ENCODE measurements around the gene MT2A. TPM values are rescaled to one million over a fixed set of nuclear protein-coding genes. Genes with fewer than 3 reads are reported as not detected.
A peak's percentile ranks its signal among the peaks of the same experiment; 100 is the strongest.

MT2A gene
- total and polyA plus RNA-seq, 9 donors, result 9.9 to 31.5 (median 24.6) TPM

GRCh38 chr16:56593573-56594291 lies 14.7 kb upstream of the MT2A start:
- Histone ChIP-seq H3K9me3 (replicated peaks; ENCODE audit: control insufficient read depth, low read depth, low read length) (peaks cover 4% of the 10 kb centered on the region), H3K36me3 (ENCODE audit: control insufficient read depth, insufficient read depth, low read length) (no peaks in the 10 kb centered on the region), H3K4me1 (ENCODE audit: control insufficient read depth, insufficient read depth, low read length) (peaks cover 20% of the 10 kb centered on the region), H3K27me3 (ENCODE audit: control insufficient read depth, insufficient read depth, low read length) (peaks cover 25% of the 10 kb centered on the region), H3K4me3 (ENCODE audit: low read length) (no peak overlapping the region), H3K27ac (ENCODE audit: low read length) (no peak overlapping the region)
- WGBS (ENCODE audit: insufficient coverage), result 60% methylated on average over 2 of the region's 6 CpGs
- DNase-seq, result no peak

GRCh38 chr16:56594292-56594619 lies 14.1 kb upstream of the MT2A start:
- WGBS (ENCODE audit: insufficient coverage), result 100% methylated on average over 2 of the region's 5 CpGs
- Histone ChIP-seq H3K36me3 (ENCODE audit: control insufficient read depth, insufficient read depth, low read length) (no peaks in the 10 kb centered on the region), H3K4me3 (ENCODE audit: low read length) (no peak overlapping the region), H3K27me3 (ENCODE audit: control insufficient read depth, insufficient read depth, low read length) (peaks cover 21% of the 10 kb centered on the region), H3K4me1 (ENCODE audit: control insufficient read depth, insufficient read depth, low read length) (peaks cover 20% of the 10 kb centered on the region), H3K27ac (ENCODE audit: low read length) (no peak overlapping the region), H3K9me3 (replicated peaks; ENCODE audit: control insufficient read depth, low read depth, low read length) (peaks cover 4% of the 10 kb centered on the region)
- DNase-seq, result no peak

GRCh38 chr16:56600398-56600999 lies 7.9 kb upstream of the MT2A start:
- Histone ChIP-seq H3K4me1 (ENCODE audit: control insufficient read depth, insufficient read depth, low read length) (no peaks in the 10 kb centered on the region), H3K27me3 (ENCODE audit: control insufficient read depth, insufficient read depth, low read length) (peaks cover 15% of the 10 kb centered on the region), H3K36me3 (ENCODE audit: control insufficient read depth, insufficient read depth, low read length) (no peaks in the 10 kb centered on the region), H3K27ac (ENCODE audit: low read length) (no peak overlapping the region), H3K4me3 (ENCODE audit: low read length) (no peak overlapping the region), H3K9me3 (replicated peaks; ENCODE audit: control insufficient read depth, low read depth, low read length) (no peaks in the 10 kb centered on the region)
- WGBS (ENCODE audit: insufficient coverage), result 27% methylated on average over 5 of the region's 8 CpGs
- DNase-seq, result no peak

- Histone ChIP-seq H3K36me3 (ENCODE audit: control insufficient read depth, insufficient read depth, low read length) (no peaks in the 10 kb centered on the region), H3K4me1 (ENCODE audit: control insufficient read depth, insufficient read depth, low read length) (peaks cover 2% of the 10 kb centered on the region), H3K27ac (ENCODE audit: low read length) (no peak overlapping the region), H3K27me3 (ENCODE audit: control insufficient read depth, insufficient read depth, low read length) (peaks cover 13% of the 10 kb centered on the region), H3K4me3 (ENCODE audit: low read length) (no peak overlapping the region), H3K9me3 (replicated peaks; ENCODE audit: control insufficient read depth, low read depth, low read length) (no peaks in the 10 kb centered on the region)
- 43% methylated on average over 5 of the region's 9 CpGs for WGBS (ENCODE audit: insufficient coverage)
- DNase-seq, result no peak
Measured at GRCh38 chr16:56601325-56601724, 7.1 kb upstream of the MT2A start.

GRCh38 chr16:56603589-56603988 lies 4.8 kb upstream of the MT2A start:
- peaks cover 13% of the 10 kb centered on the region for H3K27me3 ChIP-seq (ENCODE audit: control insufficient read depth, insufficient read depth, low read length)
- peak; percentile 56 for DNase-seq
- H3K36me3 ChIP-seq (ENCODE audit: control insufficient read depth, insufficient read depth, low read length), result no peaks in the 10 kb centered on the region
- H3K4me1 ChIP-seq (ENCODE audit: control insufficient read depth, insufficient read depth, low read length), result peaks cover 21% of the 10 kb centered on the region
- 62% methylated on average over 3 of the region's 4 CpGs for WGBS (ENCODE audit: insufficient coverage)
- H3K9me3 ChIP-seq (replicated peaks; ENCODE audit: control insufficient read depth, low read depth, low read length), result no peaks in the 10 kb centered on the region
- H3K27ac ChIP-seq (ENCODE audit: low read length), result no peak overlapping the region
- H3K4me3 ChIP-seq (ENCODE audit: low read length), result no peak overlapping the region

- DNase-seq, result no peak
- H3K9me3 ChIP-seq (replicated peaks; ENCODE audit: control insufficient read depth, low read depth, low read length), result no peaks in the 10 kb centered on the region
- peaks cover 34% of the 10 kb centered on the region for H3K4me1 ChIP-seq (ENCODE audit: control insufficient read depth, insufficient read depth, low read length)
- no peak overlapping the region for H3K4me3 ChIP-seq (ENCODE audit: low read length)
- peaks cover 13% of the 10 kb centered on the region for H3K27me3 ChIP-seq (ENCODE audit: control insufficient read depth, insufficient read depth, low read length)
- WGBS (ENCODE audit: insufficient coverage), result 86% methylated on average over 4 of the region's 4 CpGs
- no peak overlapping the region for H3K27ac ChIP-seq (ENCODE audit: low read length)
- H3K36me3 ChIP-seq (ENCODE audit: control insufficient read depth, insufficient read depth, low read length), result no peaks in the 10 kb centered on the region
Measured at GRCh38 chr16:56604966-56605365, 3.4 kb upstream of the MT2A start.

- WGBS (ENCODE audit: insufficient coverage), result no CpG with 5 or more reads among the region's 1 CpG
- no peak overlapping the region for H3K4me3 ChIP-seq (ENCODE audit: low read length)
- peaks cover 39% of the 10 kb centered on the region for H3K4me1 ChIP-seq (ENCODE audit: control insufficient read depth, insufficient read depth, low read length)
- DNase-seq, result no peak
- H3K27me3 ChIP-seq (ENCODE audit: control insufficient read depth, insufficient read depth, low read length), result peaks cover 12% of the 10 kb centered on the region
- H3K9me3 ChIP-seq (replicated peaks; ENCODE audit: control insufficient read depth, low read depth, low read length), result no peaks in the 10 kb centered on the region
- no peaks in the 10 kb centered on the region for H3K36me3 ChIP-seq (ENCODE audit: control insufficient read depth, insufficient read depth, low read length)
- no peak overlapping the region for H3K27ac ChIP-seq (ENCODE audit: low read length)
Measured at GRCh38 chr16:56605475-56605874, 2.9 kb upstream of the MT2A start.

- peaks cover 45% of the 10 kb centered on the region for H3K4me1 ChIP-seq (ENCODE audit: control insufficient read depth, insufficient read depth, low read length)
- H3K27ac ChIP-seq (ENCODE audit: low read length), result peak overlapping the region; percentile 91
- 30% methylated on average over 1 of the region's 3 CpGs for WGBS (ENCODE audit: insufficient coverage)
- no peaks in the 10 kb centered on the region for H3K9me3 ChIP-seq (replicated peaks; ENCODE audit: control insufficient read depth, low read depth, low read length)
- H3K36me3 ChIP-seq (ENCODE audit: control insufficient read depth, insufficient read depth, low read length), result no peaks in the 10 kb centered on the region
- no peak for DNase-seq
- no peak overlapping the region for H3K4me3 ChIP-seq (ENCODE audit: low read length)
- peaks cover 6% of the 10 kb centered on the region for H3K27me3 ChIP-seq (ENCODE audit: control insufficient read depth, insufficient read depth, low read length)
Measured at GRCh38 chr16:56606071-56606475, 2.3 kb upstream of the MT2A start.

GRCh38 chr16:56606476-56607108 lies 1.8 kb upstream of the MT2A start:
- H3K9me3 ChIP-seq (replicated peaks; ENCODE audit: control insufficient read depth, low read depth, low read length), result no peaks in the 10 kb centered on the region
- H3K4me1 ChIP-seq (ENCODE audit: control insufficient read depth, insufficient read depth, low read length), result peaks cover 50% of the 10 kb centered on the region
- H3K27me3 ChIP-seq (ENCODE audit: control insufficient read depth, insufficient read depth, low read length), result peaks cover 1% of the 10 kb centered on the region
- no peak overlapping the region for H3K4me3 ChIP-seq (ENCODE audit: low read length)
- peak; percentile 77 for DNase-seq
- 20% methylated on average over 1 of the region's 8 CpGs for WGBS (ENCODE audit: insufficient coverage)
- peak overlapping the region; percentile 91 for H3K27ac ChIP-seq (ENCODE audit: low read length)
- H3K36me3 ChIP-seq (ENCODE audit: control insufficient read depth, insufficient read depth, low read length), result no peaks in the 10 kb centered on the region

- H3K36me3 ChIP-seq (ENCODE audit: control insufficient read depth, insufficient read depth, low read length), result no peaks in the 10 kb centered on the region
- H3K4me1 ChIP-seq (ENCODE audit: control insufficient read depth, insufficient read depth, low read length), result peaks cover 55% of the 10 kb centered on the region
- no peak overlapping the region for H3K4me3 ChIP-seq (ENCODE audit: low read length)
- DNase-seq, result peak; percentile 83
- H3K9me3 ChIP-seq (replicated peaks; ENCODE audit: control insufficient read depth, low read depth, low read length), result no peaks in the 10 kb centered on the region
- peak overlapping the region; percentile 91 for H3K27ac ChIP-seq (ENCODE audit: low read length)
- 33% methylated on average over 1 of the region's 14 CpGs for WGBS (ENCODE audit: insufficient coverage)
- no peaks in the 10 kb centered on the region for H3K27me3 ChIP-seq (ENCODE audit: control insufficient read depth, insufficient read depth, low read length)
Measured at GRCh38 chr16:56607109-56607618, 1.2 kb upstream of the MT2A start.

All from muscle of leg (tissue), 11 donors.